GM18951 (cell line): ENCODE data around the gene TLK2.
"Not testable (repeated sequence)": the region's sequence is repeated elsewhere in the genome, so short reads cannot be mapped to it uniquely, and the experiment has no call there.

Experiments
- POLR2A ChIP-seq: IDR thresholded peaks from 4 replicates; pipeline ENCODE4 v1.6.1; 2011; ENCODE audit warnings: mild to moderate bottlenecking; ENCODE audit not compliant: insufficient read length, insufficient read depth; ENCODE audit errors: extremely low read depth
- in situ Hi-C: fragments of 300-500 bp; cut with MboI; formaldehyde crosslinking; loops from one replicate; pipeline ENCODE4 v1.12.0; 2022; ENCODE audit warnings: low sequenced_read_pairs, mixed read lengths, inconsistent platforms; ENCODE audit not compliant: unreplicated experiment

Gene TLK2

GRCh38 chr17:62478424-62478879, at the start of gene TLK2:
Gene TLK2 (plus strand): TSS chr17:62478825. CDS start chr17:62481126, 2,301 bp downstream.
- in situ Hi-C loops: no loop called here
- peak; percentile 87 for TF ChIP-seq POLR2A

GRCh38 chr17:62435251-62435650, 43.4 kb upstream of the TLK2 start:
- in situ Hi-C loops: not testable (repeated sequence)

DNA sequence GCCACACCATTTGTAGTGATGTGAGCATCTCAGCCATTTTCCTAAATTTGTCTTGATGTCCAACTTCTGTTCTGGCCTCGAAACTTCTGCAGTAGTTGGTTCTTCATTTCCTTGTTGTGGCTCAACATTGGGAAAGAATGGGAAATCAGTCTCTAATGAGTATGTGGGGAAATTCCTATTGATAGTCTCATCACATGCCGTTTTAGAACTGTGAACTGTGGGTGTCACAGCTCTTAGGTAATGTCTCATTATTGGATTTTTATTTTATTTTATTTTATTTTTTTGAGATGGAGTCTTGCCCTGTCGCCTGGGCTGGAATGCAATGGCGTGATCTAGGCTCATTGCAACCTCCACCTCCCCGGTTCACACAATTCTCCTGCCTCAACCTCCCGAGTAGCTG, 37.4 kb upstream of the TLK2 start:
- in situ Hi-C loops: not testable (repeated sequence)

- in situ Hi-C loops: no loop called here
- no peak for TF ChIP-seq POLR2A
Measured at GRCh38 chr17:62444063-62444462, 34.6 kb upstream of the TLK2 start.

- in situ Hi-C loops: not testable (repeated sequence)
Measured at GRCh38 chr17:62445791-62446190, 32.8 kb upstream of the TLK2 start.

DNA sequence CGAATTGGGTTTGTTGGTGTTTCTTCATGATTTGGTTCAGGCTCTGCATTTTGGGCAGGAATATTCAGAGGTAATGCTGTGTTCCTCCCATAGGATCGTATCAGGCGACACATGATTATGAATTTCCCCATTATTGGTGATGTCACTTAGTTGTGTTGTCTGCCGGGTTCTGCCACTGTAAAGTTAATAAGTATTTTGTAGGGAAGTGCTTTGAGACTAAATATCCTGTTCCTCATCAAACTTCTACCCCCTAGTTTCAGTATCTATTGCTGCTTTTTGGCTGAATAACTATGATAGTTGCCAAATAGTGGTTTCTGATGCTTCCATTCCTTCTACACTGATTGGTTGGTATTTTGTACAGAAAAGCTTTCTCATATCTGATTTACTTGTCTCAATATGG, 26.4 kb upstream of the TLK2 start:
- in situ Hi-C loops: not testable (repeated sequence)

- in situ Hi-C loops: not testable (repeated sequence)
Measured at GRCh38 chr17:62453041-62453440, 25.6 kb upstream of the TLK2 start.

DNA sequence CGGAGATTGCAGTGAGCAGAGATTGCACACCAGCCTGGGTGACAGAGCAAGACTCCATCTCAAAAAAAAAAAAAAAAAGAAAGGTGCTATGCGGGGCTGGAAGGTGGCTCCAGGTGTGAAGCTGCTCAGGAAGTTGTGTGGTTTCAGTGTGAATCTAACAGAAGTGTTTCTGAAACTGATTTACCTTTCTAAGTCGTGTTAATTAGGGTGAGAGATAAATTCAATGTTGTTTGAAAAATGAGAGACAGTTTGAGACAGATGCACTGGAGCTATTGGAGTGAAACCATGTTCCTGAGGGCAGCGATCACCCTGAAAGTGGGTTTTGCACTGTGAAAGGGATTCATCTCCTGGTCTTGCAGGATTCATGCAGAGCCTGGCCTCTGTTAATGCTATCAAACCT, 25.0 kb upstream of the TLK2 start:
- in situ Hi-C loops: not testable (repeated sequence)

- in situ Hi-C loops: not testable (repeated sequence)
Measured at GRCh38 chr17:62454111-62454510, 24.5 kb upstream of the TLK2 start.

DNA sequence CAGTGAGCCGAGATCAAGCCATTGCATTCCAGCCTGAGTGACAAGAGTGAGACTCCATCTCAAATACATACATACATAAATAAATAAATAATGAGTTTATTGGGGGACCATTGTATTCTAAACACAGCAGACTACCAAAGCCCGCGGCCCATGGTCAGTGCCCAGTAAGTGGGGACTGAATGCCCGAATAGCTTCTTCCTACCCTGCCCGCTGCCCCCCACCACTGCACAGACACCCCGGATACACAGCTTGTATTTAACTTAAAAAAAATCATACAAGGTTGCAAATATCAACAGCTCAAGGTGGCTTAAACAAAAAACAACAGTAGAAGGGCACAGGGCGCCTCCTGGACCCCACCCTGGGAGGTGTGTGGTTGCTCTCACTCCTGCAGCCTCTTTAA, 22.6 kb upstream of the TLK2 start:
- no peak for TF ChIP-seq POLR2A
- in situ Hi-C loops: no loop called here

DNA sequence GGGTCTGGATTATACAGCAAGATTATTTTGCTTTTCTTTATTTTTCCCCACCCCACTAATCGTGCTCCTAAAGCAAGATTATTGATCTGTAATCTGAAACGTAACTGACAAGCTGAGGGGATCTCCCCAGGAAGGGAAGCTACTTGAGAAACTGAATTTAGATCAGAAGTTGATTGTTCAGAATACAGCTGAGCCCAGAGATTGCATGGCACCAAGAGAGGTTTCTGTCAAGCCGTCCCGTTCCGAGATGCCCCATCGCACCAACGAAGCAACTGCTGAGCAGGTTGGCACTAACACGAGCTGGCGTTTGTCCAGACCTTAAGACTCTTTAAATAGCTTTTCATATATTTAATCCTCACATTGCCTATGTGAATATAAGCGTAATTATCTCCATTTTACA, 20.1 kb upstream of the TLK2 start:
- in situ Hi-C loops: not testable (repeated sequence)

- in situ Hi-C loops: not testable (repeated sequence)
Measured at GRCh38 chr17:62464422-62464821, 14.2 kb upstream of the TLK2 start.

DNA sequence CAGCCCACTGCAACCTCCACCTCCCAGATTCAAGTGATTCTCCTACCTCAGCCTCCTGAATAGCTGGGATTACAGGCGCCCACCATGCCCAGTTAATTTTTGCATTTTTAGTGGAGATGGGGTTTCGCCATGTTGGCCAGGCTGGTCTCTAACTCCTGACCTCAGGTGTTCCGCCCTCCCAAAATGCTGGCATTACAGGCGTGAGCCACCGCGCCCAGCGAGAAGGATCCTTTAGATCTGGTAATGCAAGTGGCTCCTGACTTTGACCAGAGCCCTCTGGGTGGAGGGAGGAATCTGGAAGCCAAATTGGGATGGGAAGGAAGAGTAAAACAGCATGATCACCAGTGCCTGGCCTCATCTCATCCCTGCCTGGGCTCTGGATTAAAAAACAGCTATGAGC, 13.4 kb upstream of the TLK2 start:
- in situ Hi-C loops: not testable (repeated sequence)

DNA sequence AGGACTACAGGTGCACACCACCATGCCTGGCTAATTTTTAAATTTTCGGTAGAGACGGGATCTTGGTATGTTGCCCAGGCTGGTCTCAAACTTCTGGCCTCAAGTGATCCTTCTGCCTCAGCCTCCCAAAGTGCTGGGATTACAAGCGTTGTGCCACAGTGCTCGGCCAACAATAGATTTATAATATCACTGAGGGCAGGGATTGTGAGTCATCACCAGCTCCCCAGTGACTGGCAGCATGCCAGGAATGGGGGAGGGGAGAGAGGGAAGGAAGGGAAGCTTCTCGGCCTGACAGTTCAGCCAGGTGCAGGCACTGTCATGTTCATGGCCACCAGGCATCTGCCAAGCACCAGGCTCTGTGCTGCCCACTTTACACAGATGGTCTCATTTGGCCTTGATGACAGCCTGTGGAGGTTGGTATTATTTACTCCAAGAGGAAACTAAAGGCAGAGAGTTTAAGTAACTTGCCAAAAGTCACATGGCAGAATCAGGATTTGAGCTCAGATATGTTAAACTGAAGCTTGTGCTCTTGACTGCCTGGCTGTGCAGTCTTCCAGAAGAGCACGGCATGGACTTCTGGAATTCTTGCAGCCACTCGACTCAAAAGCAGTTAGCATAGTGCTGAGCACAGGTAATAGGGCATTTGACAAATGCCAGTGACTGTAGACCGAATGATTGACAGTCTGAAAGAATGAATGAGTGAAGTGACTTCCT, 7.8 kb upstream of the TLK2 start:
- in situ Hi-C loops: not testable (repeated sequence)

DNA sequence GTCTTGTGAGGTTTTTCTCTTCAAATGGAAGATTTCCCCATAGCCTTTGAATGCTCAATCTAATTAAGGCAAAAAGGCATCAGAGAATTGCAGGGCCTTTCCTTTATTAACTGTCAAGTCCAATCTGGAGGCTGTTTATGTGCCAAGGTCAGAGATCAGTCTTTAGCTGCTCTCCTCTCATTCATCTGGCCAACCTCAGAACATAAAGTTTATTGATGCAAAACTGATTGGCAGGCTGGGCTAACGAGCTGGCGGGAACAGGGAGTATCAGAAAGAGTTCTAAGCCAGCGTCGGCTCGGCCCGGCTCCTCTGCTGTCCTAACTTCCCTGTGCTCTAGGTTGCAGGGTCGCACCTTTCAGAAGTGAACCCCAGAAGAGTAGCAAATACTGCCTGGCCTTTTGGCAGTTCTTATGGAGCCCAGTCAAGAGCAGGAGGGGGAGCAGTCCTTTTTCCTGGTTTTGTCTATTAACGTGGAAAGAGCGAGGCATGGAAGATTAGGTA, 7.2 kb upstream of the TLK2 start:
- in situ Hi-C loops: not testable (repeated sequence)

DNA sequence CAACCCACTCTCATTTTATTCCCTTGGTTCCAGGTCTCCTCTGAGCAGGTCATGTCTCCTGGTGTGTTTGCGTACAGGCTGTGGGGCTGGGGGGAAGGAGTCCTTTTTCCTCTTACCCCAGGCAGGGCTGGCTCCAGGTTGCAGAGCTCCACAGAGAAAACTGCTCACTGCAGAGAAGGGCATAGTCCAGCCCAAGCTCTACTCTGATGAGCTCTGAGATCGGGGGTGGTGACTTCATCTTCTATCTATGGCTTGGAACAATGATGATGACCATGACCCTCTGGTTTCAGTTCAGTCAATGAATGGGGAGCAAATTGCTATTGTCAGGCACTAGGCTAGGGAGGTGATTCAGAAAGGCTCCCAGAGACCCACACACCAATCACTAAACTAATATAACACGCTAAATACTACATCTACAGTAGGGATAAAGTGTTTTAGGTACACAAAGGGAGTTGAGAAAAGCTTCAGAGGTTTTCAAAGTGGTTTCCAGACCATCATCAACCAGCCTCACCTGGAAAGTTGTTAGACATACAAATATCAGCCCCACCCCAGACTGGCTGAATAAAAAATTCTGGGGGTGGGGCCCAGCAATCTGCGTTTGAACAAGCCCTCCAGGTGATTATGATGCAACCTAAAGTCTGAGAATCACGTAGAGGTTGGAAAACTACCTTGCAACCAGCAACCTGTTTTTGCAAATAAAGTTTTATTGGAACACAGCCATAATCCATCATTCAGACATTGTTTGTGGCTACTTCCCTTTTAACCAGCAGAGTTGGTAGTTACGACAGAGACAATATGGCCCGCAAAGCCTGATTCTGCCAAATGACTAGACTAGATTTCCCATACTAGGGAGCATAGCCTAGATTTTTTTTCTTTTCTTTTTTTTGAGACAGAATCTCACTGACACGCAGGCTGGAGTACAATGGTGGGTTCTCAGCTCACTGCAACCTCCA, 5.3 kb upstream of the TLK2 start:
- in situ Hi-C loops: not testable (repeated sequence)

GRCh38 chr17:62477111-62477510, 1.5 kb upstream of the TLK2 start:
- in situ Hi-C loops: not testable (repeated sequence)

GRCh38 chr17:62477718-62478408, 762 bp upstream of the TLK2 start:
- in situ Hi-C loops: not testable (repeated sequence)

DNA sequence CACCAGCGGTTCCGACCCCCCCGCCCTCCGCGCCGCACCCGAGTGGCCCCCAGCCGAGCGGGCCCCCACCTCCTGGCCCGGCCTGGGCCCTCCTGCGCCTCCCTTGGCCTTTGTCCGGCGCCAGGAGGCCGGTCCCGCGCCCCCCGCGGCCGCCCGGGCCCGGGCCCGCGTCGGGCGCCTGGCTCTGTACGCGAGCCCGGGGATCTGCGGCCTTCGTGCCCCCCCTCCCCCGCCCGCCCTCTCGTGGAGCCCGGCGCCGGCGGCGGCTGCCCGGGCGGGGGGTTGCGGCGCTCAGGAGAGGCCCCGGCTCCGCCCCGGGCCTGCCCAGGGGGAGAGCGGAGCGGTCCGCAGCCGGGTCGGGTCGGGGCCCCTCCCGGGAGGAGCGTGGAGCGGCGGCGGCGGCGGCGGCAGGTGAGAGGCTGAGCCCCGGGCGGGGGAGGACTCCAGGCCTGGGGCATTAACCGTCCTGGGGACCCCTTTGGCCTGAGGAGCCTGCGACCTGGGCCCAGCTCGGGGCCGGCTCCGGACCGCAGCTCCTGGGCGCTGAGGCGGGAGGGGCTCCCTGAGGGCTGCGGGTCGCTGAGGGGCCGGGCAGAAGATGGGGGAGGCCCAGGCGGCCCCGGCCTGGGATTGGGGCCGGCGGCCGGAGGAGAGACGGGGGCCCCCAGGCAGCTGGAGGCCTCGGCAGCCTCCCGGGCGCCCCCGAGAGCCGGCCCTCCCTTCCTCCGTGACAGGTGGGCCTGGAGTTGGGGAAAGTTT, 434 bp downstream of the TLK2 start:
- in situ Hi-C loops: not testable (repeated sequence)
